ENCODE results near the gene HCFC1R1. TPM values are rescaled to one million over a fixed set of nuclear protein-coding genes. Genes with fewer than 3 reads are reported as not detected.

The HCFC1R1 gene
- total and polyA plus RNA-seq, 2 donors (not counting 1 experiment from before 2014, with no cell fraction given) = 17.9 to 24.8 TPM

DNA sequence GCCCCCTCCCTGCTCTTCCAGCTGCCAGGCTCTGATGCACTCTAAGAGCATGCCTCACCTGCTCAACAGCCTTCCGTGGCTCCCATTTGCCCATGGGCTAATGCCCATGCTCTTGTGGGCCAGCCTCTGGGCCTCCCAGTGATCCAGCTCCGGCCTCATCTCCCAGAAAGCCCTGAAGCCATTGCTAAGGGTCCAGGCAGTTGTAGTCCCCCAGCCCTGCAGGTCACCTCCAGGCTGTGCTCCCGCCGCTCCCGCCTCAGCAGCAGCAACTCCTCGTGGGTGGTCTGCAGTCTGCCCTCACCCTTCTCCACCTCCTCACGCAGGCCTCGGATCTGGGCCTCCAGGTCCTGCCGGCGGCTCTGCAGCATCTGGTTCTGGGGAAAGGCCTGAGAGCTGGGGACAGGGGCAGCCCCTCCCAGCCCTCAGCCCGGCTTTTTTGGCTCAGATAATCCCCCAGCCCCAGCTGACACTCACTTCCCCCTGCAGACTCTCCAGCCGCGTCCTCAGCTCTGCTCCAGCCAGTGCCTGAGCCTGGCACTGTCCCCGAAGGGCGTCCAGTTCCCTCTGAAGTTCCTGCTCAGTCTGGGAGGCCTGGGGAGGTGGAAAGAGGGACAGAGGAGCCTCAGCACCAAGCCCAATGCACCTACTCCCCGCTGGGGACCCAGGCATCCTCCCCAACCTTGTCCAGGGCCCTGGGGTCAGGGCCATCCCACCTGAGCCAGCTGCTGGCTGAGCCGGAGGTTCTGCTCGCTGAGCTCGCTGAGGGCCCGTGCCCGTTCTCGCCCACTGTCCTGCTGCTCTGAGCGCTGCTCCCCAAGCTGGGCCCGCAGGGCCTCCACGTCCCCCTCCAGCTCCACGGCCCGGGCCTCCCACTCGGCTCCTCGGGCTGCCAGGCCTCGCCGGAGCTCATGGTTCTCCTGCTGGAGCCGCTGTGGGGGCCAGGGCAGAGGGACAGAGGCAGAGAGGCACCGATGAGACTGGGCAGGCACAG, 6.8 kb upstream of the HCFC1R1 start:
- ChIA-PET CTCF (interaction anchor here (0.6 to 8.9 kb wide), 17 partner anchors 7 to 151 kb away, joined by 3 to 213 read pairs (median 7); partner anchors contain the start of genes CLDN9, MMP25, TNFRSF12A and ZNF213), POLR2A (interaction anchor here (0.6 to 2.3 kb wide), 3 partner anchors 27 to 66 kb away, joined by 3 to 10 read pairs (median 4); no protein-coding TSS in a partner anchor)
- no peaks in the 10 kb centered on the region for H3K9me3 Mint-ChIP-seq (ENCODE audit: insufficient read depth)
- peaks cover 44% of the 10 kb centered on the region for H3K27me3 Mint-ChIP-seq
- peaks cover 0 to 63% (median 33%) of the 10 kb centered on the region in 4 experiments for H3K27me3 ChIP-seq (replicated peaks in 1 of 4; ENCODE audit: control extremely low read depth in 1 of 4, control insufficient read depth in 3 of 4, insufficient read depth in 4 of 4, low read length in 3 of 4)
- peaks cover 20% of the 10 kb centered on the region for H3K4me1 Mint-ChIP-seq
- peaks cover 10% of the 10 kb centered on the region for H3K79me2 ChIP-seq (ENCODE audit: control insufficient read depth, insufficient read depth, low read length)
- peak overlapping the region; percentile 35 for H3K4me3 Mint-ChIP-seq
- H3K27ac ChIP-seq (ENCODE audit: low read length in 2 of 2) = no peak overlapping the region
- H3K4me2 ChIP-seq (replicated peaks; ENCODE audit: low read depth, low read length, poor library complexity, severe bottlenecking) = no peak overlapping the region
- H2AFZ ChIP-seq (ENCODE audit: insufficient read depth, low read depth, low read length, poor library complexity, severe bottlenecking) = no peak overlapping the region
- TF ChIP-seq, protein P1, sequence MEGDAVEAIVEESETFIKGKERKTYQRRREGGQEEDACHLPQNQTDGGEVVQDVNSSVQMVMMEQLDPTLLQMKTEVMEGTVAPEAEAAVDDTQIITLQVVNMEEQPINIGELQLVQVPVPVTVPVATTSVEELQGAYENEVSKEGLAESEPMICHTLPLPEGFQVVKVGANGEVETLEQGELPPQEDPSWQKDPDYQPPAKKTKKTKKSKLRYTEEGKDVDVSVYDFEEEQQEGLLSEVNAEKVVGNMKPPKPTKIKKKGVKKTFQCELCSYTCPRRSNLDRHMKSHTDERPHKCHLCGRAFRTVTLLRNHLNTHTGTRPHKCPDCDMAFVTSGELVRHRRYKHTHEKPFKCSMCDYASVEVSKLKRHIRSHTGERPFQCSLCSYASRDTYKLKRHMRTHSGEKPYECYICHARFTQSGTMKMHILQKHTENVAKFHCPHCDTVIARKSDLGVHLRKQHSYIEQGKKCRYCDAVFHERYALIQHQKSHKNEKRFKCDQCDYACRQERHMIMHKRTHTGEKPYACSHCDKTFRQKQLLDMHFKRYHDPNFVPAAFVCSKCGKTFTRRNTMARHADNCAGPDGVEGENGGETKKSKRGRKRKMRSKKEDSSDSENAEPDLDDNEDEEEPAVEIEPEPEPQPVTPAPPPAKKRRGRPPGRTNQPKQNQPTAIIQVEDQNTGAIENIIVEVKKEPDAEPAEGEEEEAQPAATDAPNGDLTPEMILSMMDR (IDR thresholded peaks at IDR 0.05) = no peak
- TF ChIP-seq EZH2 (IDR thresholded peaks at IDR 0.05; ENCODE audit: borderline replicate concordance, insufficient read depth, low read depth, low read length, poor library complexity, severe bottlenecking) = no peak
- H3K9me3 ChIP-seq (ENCODE audit: control extremely low read depth in 1 of 3, control insufficient read depth in 2 of 3, insufficient read depth in 1 of 3, low read length in 2 of 3) = peaks cover 0 to 21% (median 0%) of the 10 kb centered on the region in 3 donors
- DNase-seq = no peak
- no peak overlapping the region for H3K9ac ChIP-seq (ENCODE audit: low read length)
- H3K4me3 ChIP-seq (ENCODE audit: control extremely low read depth in 1 of 5, extremely low read depth in 1 of 5, insufficient read depth in 1 of 5, low read depth in 2 of 5, low read length in 4 of 5) = no peak overlapping the region
- H3K27ac Mint-ChIP-seq = no peak overlapping the region
- peaks cover 39% of the 10 kb centered on the region for H4K20me1 ChIP-seq (ENCODE audit: control insufficient read depth, insufficient read depth, low read length, poor library complexity, severe bottlenecking)
- H3K4me1 ChIP-seq (ENCODE audit: control insufficient read depth in 2 of 2, insufficient read depth in 2 of 2, low read length in 2 of 2) = peaks cover 30 to 31% of the 10 kb centered on the region in 2 donors
- 78% methylated on average over 29 of the region's 33 CpGs for WGBS (ENCODE audit: insufficient coverage)
- ATAC-seq (ENCODE audit: low read depth) = no peak
- H3K36me3 ChIP-seq (replicated peaks in 1 of 2; ENCODE audit: control extremely low read depth in 1 of 2, control insufficient read depth in 1 of 2, extremely low read depth in 1 of 2, insufficient read depth in 2 of 2, low read length in 1 of 2) = peaks cover 0 to 17% of the 10 kb centered on the region in 2 experiments
- intact Hi-C loops (cut with micrococcal nuclease) = loop anchor here (1.0 to 2.0 kb wide), 2 partner anchors 28 to 99 kb away; no protein-coding TSS in a partner anchor
